Nephron progenitor cell (in vitro differentiated cells): ENCODE measurements around the gene CCDC178.

Source experiments
- DNase-seq: peaks from one replicate; pipeline ENCODE4 v3.0.0; 2021
- H3K27ac Mint-ChIP-seq: 2 replicates; pipeline ENCODE4 v1.8.0; 2021; ENCODE audit warnings: mild to moderate bottlenecking, moderate library complexity, mixed read lengths
- H3K27me3 Mint-ChIP-seq: 2 replicates; pipeline ENCODE4 v1.8.0; 2021; ENCODE audit warnings: mild to moderate bottlenecking, low read depth, mixed read lengths; ENCODE audit not compliant: poor library complexity
- H3K36me3 Mint-ChIP-seq: 2 replicates; pipeline ENCODE4 v1.8.0; 2021; ENCODE audit warnings: low read depth, mixed read lengths
- H3K4me1 Mint-ChIP-seq: 2 replicates; pipeline ENCODE4 v1.8.0; 2021; ENCODE audit warnings: mixed read lengths
- H3K4me3 Mint-ChIP-seq: 2 replicates; pipeline ENCODE4 v1.8.0; 2021; ENCODE audit warnings: mild to moderate bottlenecking, moderate library complexity, mixed read lengths
- H3K9me3 Mint-ChIP-seq: 2 replicates; pipeline ENCODE4 v1.8.0; 2021; ENCODE audit warnings: mild to moderate bottlenecking, moderate library complexity, mixed read lengths
- CTCF ChIP-seq: fragments of 200-600 bp; sonication (generic); IDR thresholded peaks from 2 replicates; pipeline ENCODE4 v1.5.0; 2021; ENCODE audit warnings: antibody characterized with exemption

The CCDC178 gene

GRCh38 chr18:33316146-33316587 is 124.4 kb downstream of the CCDC178 start:
- Mint-ChIP-seq H3K27me3 (peaks cover 3% of the 10 kb centered on the region), H3K27ac (no peak overlapping the region), H3K9me3 (peaks cover 14% of the 10 kb centered on the region), H3K4me3 (no peak overlapping the region), H3K36me3 (no peaks in the 10 kb centered on the region), H3K4me1 (no peaks in the 10 kb centered on the region)
- no peak for TF ChIP-seq CTCF
- DNase-seq: no peak

- no peak overlapping the region for H3K27ac Mint-ChIP-seq
- H3K4me1 Mint-ChIP-seq: no peaks in the 10 kb centered on the region
- no peaks in the 10 kb centered on the region for H3K36me3 Mint-ChIP-seq
- no peak for TF ChIP-seq CTCF
- H3K27me3 Mint-ChIP-seq: peaks cover 4% of the 10 kb centered on the region
- DNase-seq: no peak
- H3K9me3 Mint-ChIP-seq: peaks cover 15% of the 10 kb centered on the region
- no peak overlapping the region for H3K4me3 Mint-ChIP-seq
These were observed 133.0 kb downstream of the CCDC178 start for GRCh38 chr18:33307520-33307919.

- Mint-ChIP-seq H3K4me3 (no peak overlapping the region), H3K36me3 (no peaks in the 10 kb centered on the region), H3K27ac (no peak overlapping the region), H3K27me3 (peaks cover 4% of the 10 kb centered on the region), H3K4me1 (no peaks in the 10 kb centered on the region), H3K9me3 (peaks cover 15% of the 10 kb centered on the region)
- no peak for TF ChIP-seq CTCF
- DNase-seq: no peak
These were observed 136.2 kb downstream of the CCDC178 start for GRCh38 chr18:33304277-33304676.

GRCh38 chr18:33291539-33291938 is 149.0 kb downstream of the CCDC178 start:
- H3K27ac Mint-ChIP-seq: no peak overlapping the region
- no peak for DNase-seq
- no peak for TF ChIP-seq CTCF
- H3K4me3 Mint-ChIP-seq: no peak overlapping the region
- no peaks in the 10 kb centered on the region for H3K4me1 Mint-ChIP-seq
- no peaks in the 10 kb centered on the region for H3K36me3 Mint-ChIP-seq
- no peaks in the 10 kb centered on the region for H3K27me3 Mint-ChIP-seq
- H3K9me3 Mint-ChIP-seq: no peaks in the 10 kb centered on the region

GRCh38 chr18:33288082-33288716 is 152.3 kb downstream of the CCDC178 start:
- DNase-seq: no peak
- H3K4me1 Mint-ChIP-seq: no peaks in the 10 kb centered on the region
- TF ChIP-seq CTCF: no peak
- H3K27me3 Mint-ChIP-seq: no peaks in the 10 kb centered on the region
- H3K36me3 Mint-ChIP-seq: no peaks in the 10 kb centered on the region
- no peaks in the 10 kb centered on the region for H3K9me3 Mint-ChIP-seq
- H3K4me3 Mint-ChIP-seq: no peak overlapping the region
- H3K27ac Mint-ChIP-seq: no peak overlapping the region

- no peaks in the 10 kb centered on the region for H3K36me3 Mint-ChIP-seq
- no peak for TF ChIP-seq CTCF
- no peaks in the 10 kb centered on the region for H3K4me1 Mint-ChIP-seq
- H3K9me3 Mint-ChIP-seq: no peaks in the 10 kb centered on the region
- no peak overlapping the region for H3K4me3 Mint-ChIP-seq
- no peak for DNase-seq
- no peak overlapping the region for H3K27ac Mint-ChIP-seq
- H3K27me3 Mint-ChIP-seq: peaks cover 2% of the 10 kb centered on the region
These were observed 157.7 kb downstream of the CCDC178 start for GRCh38 chr18:33282709-33283333.
